HG03342 (cell line): Measurements from ENCODE around the gene RAP2B.
"Not testable (repeated sequence)": the region's sequence is repeated elsewhere in the genome, so short reads cannot be mapped to it uniquely, and the experiment has no call there.

Experiments
- ATAC-seq: cut with Tn5 transposase; IDR thresholded peaks from one replicate; pipeline ENCODE4 v1.9.1; 2021; ENCODE audit warnings: mild to moderate bottlenecking, moderate library complexity; ENCODE audit not compliant: unreplicated experiment

RAP2B gene

GRCh38 chr3:153190923-153191322 lies 28.9 kb downstream of the RAP2B start:
- no peak for ATAC-seq

- no peak for ATAC-seq
Observed at GRCh38 chr3:153192327-153192726, 30.3 kb downstream of the RAP2B start.

- ATAC-seq, result not testable (repeated sequence)
Observed at GRCh38 chr3:153193786-153194476, 31.9 kb downstream of the RAP2B start.

GRCh38 chr3:153195349-153195879 lies 33.4 kb downstream of the RAP2B start:
- ATAC-seq, result no peak

- no peak for ATAC-seq
Observed at GRCh38 chr3:153209596-153209995, 47.6 kb downstream of the RAP2B start.

- ATAC-seq, result no peak
Observed at GRCh38 chr3:153210146-153210545, 48.1 kb downstream of the RAP2B start.

GRCh38 chr3:153210660-153211059 lies 48.6 kb downstream of the RAP2B start:
- no peak for ATAC-seq

GRCh38 chr3:153215497-153215896 lies 53.5 kb downstream of the RAP2B start:
- ATAC-seq, result no peak

- no peak for ATAC-seq
Observed at GRCh38 chr3:153215966-153216365, 53.9 kb downstream of the RAP2B start.

GRCh38 chr3:153216928-153217327 lies 54.9 kb downstream of the RAP2B start:
- no peak for ATAC-seq

GRCh38 chr3:153219146-153219545 lies 57.1 kb downstream of the RAP2B start:
- no peak for ATAC-seq
